NCI-H2029 treated with DMSO at 0.1 percent for 48 hours (cell line): ENCODE results near the gene CSGALNACT2.

Experiments
- DNase-seq: peaks from one replicate; lab custom pipeline; 2025; lab: John Stamatoyannopoulos, UW

CSGALNACT2 gene

GRCh38 chr10:43203448-43204041, 65.3 kb downstream of the CSGALNACT2 start:
- DNase-seq, result peak; percentile 2

DNA sequence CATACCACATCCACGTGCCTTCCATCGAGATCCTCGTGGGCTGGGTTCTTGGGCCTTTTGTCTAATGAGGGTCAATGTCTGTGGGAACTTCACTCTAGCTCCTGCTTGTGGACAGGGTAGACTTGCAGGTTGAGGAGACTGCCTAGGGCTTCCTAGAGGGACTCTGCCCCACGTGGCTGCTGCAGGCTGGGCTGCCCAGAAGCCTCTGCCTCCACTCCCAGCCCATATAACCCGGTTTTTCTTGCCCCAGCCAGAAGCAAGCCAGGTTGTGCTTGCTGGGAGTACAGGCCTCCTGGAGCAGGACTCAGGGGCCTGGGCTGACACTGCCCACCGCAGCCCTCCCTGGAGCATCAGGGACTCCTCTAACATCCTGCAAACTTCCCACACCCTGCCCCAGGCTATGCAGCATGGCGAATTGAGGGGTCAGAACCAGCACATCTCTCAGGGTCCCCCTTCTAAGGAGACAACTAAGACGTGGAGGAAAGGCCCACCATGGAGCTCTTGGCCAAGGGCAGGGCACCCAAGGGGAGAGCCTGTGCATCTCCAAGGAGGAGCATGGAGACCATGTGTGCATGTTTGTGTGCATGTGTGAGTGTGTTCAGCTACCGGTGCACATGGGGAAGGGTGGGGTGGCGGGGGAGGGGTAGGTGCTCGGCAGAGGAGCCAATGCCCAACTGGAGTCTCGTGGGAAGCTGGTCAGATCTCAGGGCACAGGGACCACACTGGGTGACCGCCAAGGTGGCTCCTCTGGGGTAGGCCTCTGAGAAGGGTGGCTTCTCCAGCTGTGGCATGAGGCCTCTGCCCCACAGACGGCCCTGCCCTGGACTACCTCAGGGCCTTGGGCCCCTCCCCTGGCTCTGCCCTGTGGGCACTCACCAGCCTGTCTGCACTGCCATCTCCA, 66.0 kb downstream of the CSGALNACT2 start:
- DNase-seq, result no peak

- no peak for DNase-seq
Measured at GRCh38 chr10:43204943-43205671, 66.9 kb downstream of the CSGALNACT2 start.

- no peak for DNase-seq
Measured at GRCh38 chr10:43205681-43206390, 67.6 kb downstream of the CSGALNACT2 start.

DNA sequence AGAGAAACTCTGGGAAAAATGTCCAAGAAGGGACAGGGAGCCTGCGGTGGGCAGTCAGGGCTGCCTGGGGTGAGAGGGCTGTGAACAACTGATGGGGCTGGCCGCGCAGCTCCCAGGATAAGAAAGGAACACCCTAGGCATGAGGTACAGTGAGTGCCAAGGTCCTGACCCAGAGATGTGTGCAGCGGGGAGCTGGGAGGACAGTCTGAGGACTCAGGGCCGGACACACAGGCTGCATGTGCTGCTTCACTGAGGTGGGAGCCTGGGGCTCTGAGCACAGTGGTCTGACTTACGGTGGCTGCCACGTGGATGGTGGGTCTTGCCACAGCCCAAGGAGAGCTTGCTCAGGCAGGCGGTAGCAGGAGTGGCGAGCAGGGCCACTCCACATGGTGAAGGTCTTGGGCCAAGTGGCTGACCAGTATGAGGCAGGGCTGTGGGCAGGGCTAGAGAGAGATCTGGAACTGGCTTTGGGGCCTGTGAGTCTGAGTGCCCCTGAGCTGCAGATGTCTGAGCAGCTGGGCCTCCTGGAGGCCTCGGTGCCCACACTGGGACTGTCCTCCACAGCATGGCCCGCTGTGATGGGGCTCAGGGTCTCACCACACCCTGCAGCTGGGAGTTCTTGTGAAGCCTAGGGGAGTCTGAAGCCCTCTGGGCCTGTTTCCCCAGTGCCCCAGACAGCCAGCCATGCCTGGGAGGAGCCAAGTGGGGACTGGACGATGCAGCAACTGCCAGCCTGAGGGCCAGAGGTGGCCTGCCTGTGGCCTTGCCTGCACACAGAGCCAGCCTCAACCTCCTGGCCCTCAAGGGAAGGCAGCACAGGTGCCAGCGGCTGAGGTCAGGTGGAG, 68.4 kb downstream of the CSGALNACT2 start:
- DNase-seq, result no peak

GRCh38 chr10:43208147-43209073, 70.2 kb downstream of the CSGALNACT2 start:
- DNase-seq, result no peak

GRCh38 chr10:43209074-43209455, 70.8 kb downstream of the CSGALNACT2 start:
- no peak for DNase-seq

GRCh38 chr10:43209651-43210141, 71.5 kb downstream of the CSGALNACT2 start:
- no peak for DNase-seq

- no peak for DNase-seq
Measured at GRCh38 chr10:43210556-43210955, 72.3 kb downstream of the CSGALNACT2 start.

DNA sequence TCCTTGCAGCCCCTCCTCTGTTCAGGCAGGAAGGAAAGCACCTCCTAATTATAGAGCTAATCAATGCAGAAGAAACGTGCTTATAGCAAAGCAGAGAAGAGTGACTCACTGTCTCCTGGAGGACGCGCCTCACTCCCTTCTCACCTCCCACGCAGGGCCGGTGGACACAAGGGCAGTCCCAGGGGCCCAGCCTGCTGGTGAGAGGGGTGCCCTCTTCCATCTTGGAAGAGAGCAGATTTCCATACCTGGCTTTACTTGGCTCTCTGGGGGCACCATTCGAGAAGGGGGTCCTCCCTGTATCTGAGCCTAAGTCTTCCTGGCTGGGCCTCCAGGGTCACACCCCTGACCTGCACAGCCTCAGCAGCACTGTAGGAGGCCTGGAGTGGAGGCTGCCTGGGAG, 72.8 kb downstream of the CSGALNACT2 start:
- DNase-seq, result no peak

DNA sequence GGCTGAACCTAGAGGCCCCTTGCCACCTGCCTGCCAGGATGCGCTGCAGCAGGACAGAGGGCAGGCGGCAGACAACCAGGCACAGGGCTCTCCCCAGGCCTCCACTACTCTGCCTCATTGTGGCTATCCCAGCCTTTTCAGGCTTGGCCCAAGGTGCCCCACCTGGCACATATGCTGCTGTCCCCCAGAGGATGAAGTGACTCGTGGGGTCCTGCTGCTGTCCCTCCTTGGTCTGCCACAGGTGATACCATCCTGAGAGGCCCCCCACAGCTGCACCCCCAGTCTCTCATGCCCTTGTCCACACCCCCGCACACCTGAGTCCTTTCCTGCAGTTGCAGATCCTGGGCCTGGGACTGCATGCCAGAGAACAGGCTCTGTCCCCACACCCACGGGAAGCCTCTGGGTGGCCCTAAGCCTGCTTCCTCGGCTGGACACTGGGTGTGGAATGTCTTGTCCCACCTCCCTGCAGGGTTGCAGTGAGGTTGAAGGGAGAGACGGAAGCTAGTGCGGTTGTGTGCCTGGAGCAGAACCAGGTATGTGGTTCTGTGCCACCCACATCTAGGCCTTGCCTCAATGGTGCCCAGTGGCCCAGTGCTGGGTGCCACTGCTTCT, 73.3 kb downstream of the CSGALNACT2 start:
- DNase-seq, result no peak

DNA sequence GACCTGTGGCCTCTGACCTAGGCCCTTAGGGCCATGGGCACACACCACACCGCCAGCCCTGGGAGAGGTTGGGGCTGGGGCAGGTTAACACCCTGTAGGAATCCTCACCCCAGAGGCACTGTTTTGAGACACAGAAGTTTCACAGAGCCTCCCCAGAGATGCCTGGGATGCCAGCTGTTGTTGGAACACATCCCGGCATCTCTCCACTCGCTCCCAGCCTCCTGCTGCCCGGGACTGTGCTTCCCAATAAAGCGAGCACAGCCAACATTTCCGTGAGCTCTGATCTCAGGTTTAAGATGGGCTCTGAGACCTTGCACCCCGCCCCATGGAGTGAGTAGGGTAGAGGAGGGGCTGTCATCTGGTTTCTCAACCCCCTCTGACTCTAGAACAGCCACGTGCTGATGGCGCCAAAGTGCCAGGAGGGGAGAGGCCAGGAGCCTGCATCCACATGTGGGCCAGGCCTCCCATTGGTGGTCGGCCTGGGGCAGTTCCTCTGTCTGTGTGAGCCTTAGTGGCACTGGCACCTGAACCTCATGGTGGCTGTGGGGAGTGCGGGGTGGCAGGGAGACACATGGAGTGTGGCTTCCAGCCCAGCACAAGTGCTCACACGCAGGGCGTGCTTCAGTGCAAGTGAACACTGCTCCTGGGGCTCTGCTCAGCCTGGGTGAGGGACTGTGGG, 73.9 kb downstream of the CSGALNACT2 start:
- no peak for DNase-seq

- no peak for DNase-seq
Measured at GRCh38 chr10:43214071-43214955, 76.1 kb downstream of the CSGALNACT2 start.

DNA sequence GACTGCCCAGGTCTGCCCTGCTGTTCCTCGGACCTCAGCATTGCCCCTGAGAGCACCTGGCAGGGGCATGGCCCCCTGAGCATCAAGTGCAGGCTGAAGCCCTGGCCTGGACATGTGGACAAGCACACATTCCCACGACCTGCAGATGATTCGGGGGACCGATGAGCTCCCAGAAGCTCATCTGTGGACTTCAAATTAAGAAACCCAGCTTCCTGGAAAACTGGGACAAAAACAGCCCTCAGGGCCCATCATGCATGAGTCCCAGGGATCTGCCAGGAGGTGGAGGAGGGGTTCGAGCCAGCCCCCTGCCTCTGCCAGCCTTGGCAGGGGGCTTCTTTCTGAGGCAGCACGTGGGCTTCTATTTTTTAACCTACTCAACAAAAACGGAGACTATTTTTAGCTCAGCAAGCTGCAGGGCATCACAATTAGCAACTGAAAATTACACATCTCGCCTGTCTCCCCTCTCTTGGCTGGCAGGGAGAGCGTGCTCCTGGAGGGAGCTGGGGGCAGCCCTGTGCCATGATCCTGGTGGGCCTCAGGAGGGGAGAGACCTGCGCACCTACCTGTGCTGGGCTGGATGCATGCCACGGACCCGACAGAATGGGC, 76.8 kb downstream of the CSGALNACT2 start:
- DNase-seq, result no peak

GRCh38 chr10:43215758-43216455, 77.7 kb downstream of the CSGALNACT2 start:
- no peak for DNase-seq

- DNase-seq, result no peak
Measured at GRCh38 chr10:43216931-43217562, 78.8 kb downstream of the CSGALNACT2 start.
